HEK293T (cell line): ENCODE results near the gene CLDN7.
A peak's percentile ranks its signal among the peaks of the same experiment; 100 is the strongest.

Experiments
- CTCF ChIA-PET: fragments of 350-600 bp; formaldehyde crosslinking; extraction: SDS; loops from one replicate; lab custom pipeline; 2021; ENCODE audit warnings: antibody characterized with exemption, inconsistent platforms; lab: Yijun Ruan, JAX
- POLR2A ChIA-PET: fragments of 350-600 bp; formaldehyde crosslinking; extraction: SDS; loops from one replicate; lab custom pipeline; 2020; ENCODE audit warnings: antibody characterized with exemption, inconsistent platforms; lab: Yijun Ruan, JAX
- DNase-seq: peaks from one replicate; pipeline ENCODE4 v3.0.0; 2012; ENCODE audit warnings: mixed read lengths; ENCODE audit errors: extremely low spot score
- ARNT ChIP-seq: fragments of 450-650 bp; IDR thresholded peaks from 2 replicates; pipeline ENCODE4 v1.6.1; 2017; ENCODE audit warnings: mild to moderate bottlenecking
- BHLHE40 ChIP-seq: fragments of 450-650 bp; IDR thresholded peaks from 2 replicates; pipeline ENCODE4 v1.6.1; 2016; ENCODE audit warnings: mild to moderate bottlenecking, moderate library complexity, borderline replicate concordance
- CTBP1 ChIP-seq: fragments of 450-650 bp; IDR thresholded peaks from 2 replicates; pipeline ENCODE4 v1.6.1; 2016; ENCODE audit warnings: borderline replicate concordance
- ELF4 ChIP-seq: fragments of 450-650 bp; IDR thresholded peaks from 2 replicates; pipeline ENCODE4 v1.6.1; 2017; ENCODE audit warnings: antibody characterized with exemption
- FOXA1 ChIP-seq: fragments of 450-650 bp; IDR thresholded peaks from 2 replicates; pipeline ENCODE4 v1.6.1; 2016; ENCODE audit warnings: mild to moderate bottlenecking
- FOXK2 ChIP-seq: fragments of 450-650 bp; IDR thresholded peaks from 2 replicates; pipeline ENCODE4 v1.6.1; 2016; ENCODE audit warnings: mild to moderate bottlenecking
- FOXM1 ChIP-seq: fragments of 450-650 bp; IDR thresholded peaks from 2 replicates; pipeline ENCODE4 v1.6.1; 2017; ENCODE audit warnings: mild to moderate bottlenecking, borderline replicate concordance
- HDGF ChIP-seq: fragments of 450-650 bp; IDR thresholded peaks from 2 replicates; pipeline ENCODE4 v1.6.1; 2017; ENCODE audit warnings: antibody characterized with exemption, borderline replicate concordance
- L3MBTL2 ChIP-seq: fragments of 450-650 bp; conservative IDR thresholded peaks from 2 replicates; pipeline ENCODE4 v1.6.1; 2016; ENCODE audit warnings: mild to moderate bottlenecking
- LEF1 ChIP-seq: fragments of 450-650 bp; IDR thresholded peaks from 2 replicates; pipeline ENCODE4 v1.6.1; 2017; ENCODE audit warnings: mild to moderate bottlenecking, borderline replicate concordance
- NFRKB ChIP-seq: fragments of 450-650 bp; IDR thresholded peaks from 2 replicates; pipeline ENCODE4 v1.6.1; 2016; ENCODE audit warnings: mild to moderate bottlenecking, moderate library complexity
- PKNOX1 ChIP-seq: fragments of 450-650 bp; IDR thresholded peaks from 2 replicates; pipeline ENCODE4 v1.6.1; 2016
- SP1 ChIP-seq: fragments of 450-650 bp; IDR thresholded peaks from 2 replicates; pipeline ENCODE4 v1.6.1; 2017
- SUZ12 ChIP-seq: fragments of 450-650 bp; IDR thresholded peaks from 2 replicates; pipeline ENCODE4 v1.6.1; 2016; ENCODE audit warnings: mild to moderate bottlenecking
- TARDBP ChIP-seq: fragments of 450-650 bp; IDR thresholded peaks from 2 replicates; pipeline ENCODE4 v1.6.1; 2016
- ZNF384 ChIP-seq: fragments of 450-650 bp; IDR thresholded peaks from 2 replicates; pipeline ENCODE4 v1.6.1; 2016

The CLDN7 gene

GRCh38 chr17:7306911-7307685 is 44.8 kb upstream of the CLDN7 start, which contains the start of gene EIF5A:
Gene EIF5A (plus strand): TSS chr17:7307628. CDS start chr17:7309636, 2,008 bp downstream.
- ChIA-PET POLR2A (no interaction called here), CTCF (no interaction called here)
- DNase-seq: peak; percentile 97
- TF ChIP-seq FOXM1 (no peak), LEF1 (no peak), BHLHE40 (no peak), SUZ12 (no peak), PKNOX1 (peak; percentile 86), TARDBP (no peak), FOXK2 (no peak)

GRCh38 chr17:7304179-7304578 is 41.9 kb upstream of the CLDN7 start:
- ChIA-PET POLR2A (no interaction called here), CTCF (interaction anchor here (2.0 kb wide), 1 partner anchor 8 kb away, joined by 9 read pairs; no protein-coding TSS in a partner anchor)
- TF ChIP-seq ZNF384 (no peak), PKNOX1 (no peak), ELF4 (no peak), FOXM1 (no peak), CTBP1 (no peak), LEF1 (no peak)
- no peak for DNase-seq

- ChIA-PET CTCF (interaction anchor here (0.6 to 2.2 kb wide), 12 partner anchors 9 to 251 kb away, joined by 3 to 22 read pairs (median 5); partner anchors contain the start of gene SLC2A4), POLR2A (interaction anchor here (0.6 to 2.0 kb wide), 8 partner anchors 13 to 76 kb away, joined by 3 to 12 read pairs (median 4); partner anchors contain the start of genes ACADVL, DLG4, DVL2 and GABARAP)
- TF ChIP-seq SUZ12 (no peak), L3MBTL2 (peak; percentile 72), ARNT (peak; percentile 7; the same call in 1 of the 2 replicates)
- peak; percentile 92 for DNase-seq
Observed at GRCh38 chr17:7296189-7296861, 34.0 kb upstream of the CLDN7 start.

- DNase-seq: no peak
- CTCF ChIA-PET: interaction anchor here (0.6 to 2.2 kb wide), 6 partner anchors 10 to 250 kb away, joined by 3 to 22 read pairs (median 6); partner anchors contain the start of gene SLC2A4
- no peak for TF ChIP-seq ZNF384
- TF ChIP-seq CTBP1: no peak
- no peak for TF ChIP-seq TARDBP
- TF ChIP-seq SP1: no peak
- no peak for TF ChIP-seq SUZ12
- TF ChIP-seq FOXM1: no peak
- TF ChIP-seq HDGF: no peak
- no peak for TF ChIP-seq ARNT
- no peak for TF ChIP-seq FOXK2
- TF ChIP-seq L3MBTL2: no peak; the same call in 1 of the 2 replicates
- TF ChIP-seq PKNOX1: no peak
- TF ChIP-seq LEF1: no peak
- TF ChIP-seq NFRKB: no peak
- TF ChIP-seq BHLHE40: no peak
- TF ChIP-seq FOXA1: no peak
- POLR2A ChIA-PET: interaction anchor here (1.2 to 1.4 kb wide), 3 partner anchors 14 to 75 kb away, joined by 3 to 12 read pairs (median 8); partner anchors contain the start of genes ACADVL, DLG4, DVL2 and SLC2A4
Observed at GRCh38 chr17:7295230-7296180, 33.2 kb upstream of the CLDN7 start.

GRCh38 chr17:7294614-7295153 is 32.4 kb upstream of the CLDN7 start, which contains the start of gene YBX2:
Gene YBX2 (minus strand): TSS chr17:7294639. CDS start chr17:7294500, 139 bp downstream.
- ChIA-PET POLR2A (no interaction called here), CTCF (no interaction called here)
- DNase-seq: no peak

More at GRCh38 chr17:7294614-7295153, 32.4 kb upstream of the CLDN7 start, which contains the start of gene YBX2:
- TF ChIP-seq L3MBTL2: peak; percentile 70
- TF ChIP-seq LEF1: no peak
- TF ChIP-seq TARDBP: no peak
